Measurements from ENCODE around the gene APEX2. TPM values are rescaled to one million over a fixed set of nuclear protein-coding genes. Genes with fewer than 3 reads are reported as not detected.

Gene APEX2
- polyA plus RNA-seq, 1 donor from 2014 or later: 3.0 TPM

- no peak overlapping the region for H2AFZ ChIP-seq (ENCODE audit: low read depth, low read length)
- H3K4me2 ChIP-seq (ENCODE audit: low read length): no peak overlapping the region
- no peaks in the 10 kb centered on the region for H3K27me3 ChIP-seq (ENCODE audit: insufficient read depth, low read depth, low read length)
- no peaks in the 10 kb centered on the region for H4K20me1 ChIP-seq (ENCODE audit: insufficient read depth)
- H3K9me3 ChIP-seq (ENCODE audit: low read length): no peaks in the 10 kb centered on the region
- TF ChIP-seq RAD21 (conservative IDR thresholded peaks at IDR 0.05): no peak
- TF ChIP-seq EZH2 (IDR thresholded peaks at IDR 0.05; ENCODE audit: borderline replicate concordance, insufficient read depth, low read length, poor library complexity, severe bottlenecking): no peak
- TF ChIP-seq POLR2AphosphoS5 (IDR thresholded peaks at IDR 0.05): no peak
- TF ChIP-seq REST (IDR thresholded peaks at IDR 0.05; ENCODE audit: borderline replicate concordance): no peak
- TF ChIP-seq CTCF (IDR thresholded peaks at IDR 0.05; ENCODE audit: poor library complexity, severe bottlenecking): no peak
- H3K27ac ChIP-seq (ENCODE audit: low read length): no peak overlapping the region
- H3K9me2 ChIP-seq (ENCODE audit: insufficient read depth, low read length): no peaks in the 10 kb centered on the region
- no peaks in the 10 kb centered on the region for H3K36me3 ChIP-seq (ENCODE audit: insufficient read depth, low read length)
- H3K9ac ChIP-seq (ENCODE audit: low read length): no peak overlapping the region
- no peaks in the 10 kb centered on the region for H3F3A ChIP-seq (ENCODE audit: insufficient read depth, low read length, poor library complexity, severe bottlenecking)
- H3K4me3 ChIP-seq (ENCODE audit: low read length): no peak overlapping the region
- H3K79me2 ChIP-seq (replicated peaks; ENCODE audit: insufficient read depth, low read length): no peaks in the 10 kb centered on the region
These were observed 14.7 kb downstream of the APEX2 start for GRCh38 chrX:55014897-55015299.

- no peaks in the 10 kb centered on the region for H3K36me3 ChIP-seq (ENCODE audit: insufficient read depth, low read length)
These were observed 26.0 kb downstream of the APEX2 start for GRCh38 chrX:55026143-55026542.

More at GRCh38 chrX:55026143-55026542, 26.0 kb downstream of the APEX2 start:
- Histone ChIP-seq H3K4me2 (ENCODE audit: low read length) (no peak overlapping the region), H2AFZ (ENCODE audit: low read depth, low read length) (no peak overlapping the region), H3K9me2 (ENCODE audit: insufficient read depth, low read length) (no peaks in the 10 kb centered on the region), H3K27me3 (ENCODE audit: insufficient read depth, low read depth, low read length) (no peaks in the 10 kb centered on the region), H3K27ac (ENCODE audit: low read length) (no peak overlapping the region), H3K79me2 (replicated peaks; ENCODE audit: insufficient read depth, low read length) (no peaks in the 10 kb centered on the region), H4K20me1 (ENCODE audit: insufficient read depth) (no peaks in the 10 kb centered on the region), H3K9me3 (ENCODE audit: low read length) (no peaks in the 10 kb centered on the region), H3K9ac (ENCODE audit: low read length) (no peak overlapping the region), H3F3A (ENCODE audit: insufficient read depth, low read length, poor library complexity, severe bottlenecking) (no peaks in the 10 kb centered on the region), H3K4me3 (ENCODE audit: low read length) (no peak overlapping the region)
- TF ChIP-seq EP300 (conservative IDR thresholded peaks at IDR 0.05; ENCODE audit: poor library complexity, severe bottlenecking) (no peak), REST (IDR thresholded peaks at IDR 0.05; ENCODE audit: borderline replicate concordance) (no peak), EZH2 (IDR thresholded peaks at IDR 0.05; ENCODE audit: borderline replicate concordance, insufficient read depth, low read length, poor library complexity, severe bottlenecking) (no peak), MXI1 (conservative IDR thresholded peaks at IDR 0.05; ENCODE audit: poor library complexity, severe bottlenecking) (no peak), RAD21 (conservative IDR thresholded peaks at IDR 0.05) (no peak), TAF1 (IDR thresholded peaks at IDR 0.05; ENCODE audit: low read depth) (no peak), POLR2AphosphoS5 (IDR thresholded peaks at IDR 0.05) (no peak), CTCF (IDR thresholded peaks at IDR 0.05; ENCODE audit: poor library complexity, severe bottlenecking) (no peak), SMC3 (conservative IDR thresholded peaks at IDR 0.05; ENCODE audit: poor library complexity) (no peak)
